Kidney (tissue), 14 donors: ENCODE results near the gene HDAC11. TPM values are rescaled to one million over a fixed set of nuclear protein-coding genes. Genes with fewer than 3 reads are reported as not detected.
"Not testable (repeated sequence)": the region's sequence is repeated elsewhere in the genome, so short reads cannot be mapped to it uniquely, and the experiment has no call there.

Source experiments
- DNase-seq, 5 donors: peaks; one replicate each; pipeline ENCODE4 v3.0.0-alpha.2; 2013 to 2020
- FAIRE-seq: peaks from 2 replicates; lab custom pipeline; 2012; peaks lifted over from hg19 to GRCh38; lab: Jason Lieb, UNC
- H3K27ac ChIP-seq, 2 donors: one replicate each; pipeline ENCODE4 v1.7.0; 2013; ENCODE audit warnings: low read depth in 2 of 2, low read length in 2 of 2, inconsistent platforms in 1 of 2
- H3K27me3 ChIP-seq: one replicate; pipeline ENCODE4 v1.7.1; 2013; ENCODE audit warnings: low read length, inconsistent platforms; ENCODE audit not compliant: control insufficient read depth, insufficient read depth
- H3K36me3 ChIP-seq, 3 donors: one replicate each; pipeline versions ENCODE4 v1.7.0 to v1.7.1; 2013; ENCODE audit warnings: low read length in 3 of 3, control low read depth in 1 of 3, inconsistent platforms in 1 of 3; ENCODE audit not compliant: insufficient read depth in 3 of 3, control insufficient read depth in 2 of 3
- H3K4me1 ChIP-seq, 3 donors: one replicate each; pipeline versions ENCODE4 v1.7.0 to v1.7.1; 2013; ENCODE audit warnings: low read length in 3 of 3, inconsistent platforms in 1 of 3, low read depth in 1 of 3; ENCODE audit not compliant: control insufficient read depth in 2 of 3, insufficient read depth in 2 of 3
- H3K4me3 ChIP-seq, 3 donors: one replicate each; pipeline versions ENCODE4 v1.7.0 to v1.8.1; 2013; ENCODE audit warnings: low read length in 3 of 3, control low read depth in 1 of 3, inconsistent platforms in 1 of 3
- H3K9ac ChIP-seq, 3 donors: one replicate each; pipeline versions ENCODE4 v1.7.0 to v1.7.1; 2013; ENCODE audit warnings: low read length in 3 of 3, control low read depth in 1 of 3, inconsistent platforms in 1 of 3
- H3K9me3 ChIP-seq, 3 donors: one replicate each; pipeline versions ENCODE4 v1.7.0 to v1.7.1; 2013; ENCODE audit warnings: low read length in 3 of 3, control low read depth in 1 of 3, inconsistent platforms in 1 of 3; ENCODE audit not compliant: control insufficient read depth in 2 of 3, insufficient read depth in 1 of 3
- CTCF ChIP-seq: IDR thresholded peaks from 3 replicates; pipeline ENCODE4 v1.5.1; 2012; ENCODE audit warnings: mild to moderate bottlenecking, moderate library complexity, borderline replicate concordance; ENCODE audit not compliant: insufficient read depth; ENCODE audit errors: extremely low read depth
- intact Hi-C: fragments of 100-400 bp; cut with DNase I; formaldehyde crosslinking; loops from one replicate; pipeline ENCODE4 v1.11.1; 2022
- polyA plus RNA-seq: library from polyadenylated mRNA; stranded (reverse); fragments of 350-450 nt; fragmentation: Illumina TruSeq; extraction: RNeasy Lipid Tissue Mini Kit (QIAGEN cat#74804); gene quantifications from one replicate; pipeline ENCODE4 v1.2.3, GENCODE V29; 2014; ENCODE audit warnings: low read depth, low replicate concordance; ENCODE audit not compliant: insufficient read depth
- total RNA-seq: library from RNA; stranded (reverse); fragmentation: NEBNext Ultra II Directional; extraction: Animal tissue kit (Norgen Biotek cat#: 25700); gene quantifications from one replicate; pipeline ENCODE4 v1.2.1, GENCODE V29; 2021
- donor health status: control.
- donor health status: control.
- donor health status: control.
- donor health status: control.
- donor health status: control.
- donor health status: DM: yes; HTN: yes; CAD: no.
- donor health status: Normal renal cell carcinoma (clear cell type).

The HDAC11 gene
- total and polyA plus RNA-seq, 2 donors from 2014 or later, result 28.3 to 43.7 TPM

GRCh38 chr3:13433912-13434311 lies 46.2 kb upstream of the HDAC11 start:
- H3K4me1 ChIP-seq, result no peaks in the 10 kb centered on the region
- FAIRE-seq (no peak), DNase-seq (no peak)
- no peak overlapping the region for H3K4me3 ChIP-seq
- TF ChIP-seq CTCF, result no peak
- H3K27ac ChIP-seq, result no peak overlapping the region
- no peak overlapping the region for H3K9ac ChIP-seq
- H3K36me3 ChIP-seq, result no peaks in the 10 kb centered on the region
- no peaks in the 10 kb centered on the region for H3K27me3 ChIP-seq
- no peaks in the 10 kb centered on the region for H3K9me3 ChIP-seq
- intact Hi-C loops, result no loop called here

GRCh38 chr3:13436213-13436612 lies 43.9 kb upstream of the HDAC11 start:
- not testable (repeated sequence) for H3K27me3 ChIP-seq, DNase-seq, FAIRE-seq

GRCh38 chr3:13440204-13440817 lies 39.8 kb upstream of the HDAC11 start:
- Histone ChIP-seq H3K36me3 (no peaks in the 10 kb centered on the region), H3K27ac (no peak overlapping the region), H3K9me3 (no peaks in the 10 kb centered on the region), H3K27me3 (no peaks in the 10 kb centered on the region), H3K4me1 (no peaks in the 10 kb centered on the region), H3K9ac (no peak overlapping the region), H3K4me3 (no peak overlapping the region)
- intact Hi-C loops, result no loop called here
- FAIRE-seq, result no peak
- no peak for TF ChIP-seq CTCF
- no peak for DNase-seq

More at GRCh38 chr3:13436213-13436612, 43.9 kb upstream of the HDAC11 start:
- H3K4me3 ChIP-seq, H3K9me3 ChIP-seq, H3K9ac ChIP-seq, intact Hi-C loops, H3K36me3 ChIP-seq, H3K4me1 ChIP-seq, H3K27ac ChIP-seq: not testable (repeated sequence)

GRCh38 chr3:13442882-13443281 lies 37.2 kb upstream of the HDAC11 start:
- intact Hi-C loops, H3K9me3 ChIP-seq, H3K4me3 ChIP-seq, H3K9ac ChIP-seq, FAIRE-seq, H3K27ac ChIP-seq, DNase-seq, H3K4me1 ChIP-seq, H3K36me3 ChIP-seq, H3K27me3 ChIP-seq: not testable (repeated sequence)
